Measurements from ENCODE around the gene PGAP3.
"Not testable (repeated sequence)": the region's sequence is repeated elsewhere in the genome, so short reads cannot be mapped to it uniquely, and the experiment has no call there.

PGAP3 gene

DNA sequence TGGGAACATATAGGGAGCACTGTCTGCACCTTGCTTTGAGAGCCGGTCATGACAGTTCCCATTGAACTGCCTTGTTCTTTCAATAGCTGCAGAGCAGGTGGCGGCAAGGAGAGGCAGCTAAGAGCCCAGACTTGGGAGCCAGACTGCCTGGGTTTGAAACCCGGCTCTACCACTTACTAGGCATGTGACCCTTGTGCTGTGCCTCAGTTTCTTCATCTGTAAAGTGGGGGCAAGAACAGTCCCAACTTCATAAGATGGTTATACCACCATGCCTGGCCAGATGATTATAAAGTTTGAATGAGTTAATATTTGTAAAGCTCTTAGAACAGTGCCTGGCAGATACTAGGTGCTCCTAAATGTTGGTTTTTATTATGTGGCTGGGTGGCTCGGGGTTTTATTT, 26.4 kb upstream of the PGAP3 start:
- DNase-seq: no peak

DNA sequence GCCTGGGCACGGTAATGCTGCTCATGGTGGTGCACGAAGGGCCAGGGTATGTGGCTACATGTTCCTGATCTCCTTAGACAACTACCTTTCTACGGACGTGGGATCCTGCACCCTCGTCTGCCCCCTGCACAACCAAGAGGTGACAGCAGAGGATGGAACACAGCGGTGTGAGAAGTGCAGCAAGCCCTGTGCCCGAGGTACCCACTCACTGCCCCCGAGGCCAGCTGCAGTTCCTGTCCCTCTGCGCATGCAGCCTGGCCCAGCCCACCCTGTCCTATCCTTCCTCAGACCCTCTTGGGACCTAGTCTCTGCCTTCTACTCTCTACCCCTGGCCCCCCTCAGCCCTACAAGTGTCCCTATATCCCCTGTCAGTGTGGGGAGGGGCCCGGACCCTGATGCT, 24.0 kb upstream of the PGAP3 start:
- DNase-seq: no peak

DNA sequence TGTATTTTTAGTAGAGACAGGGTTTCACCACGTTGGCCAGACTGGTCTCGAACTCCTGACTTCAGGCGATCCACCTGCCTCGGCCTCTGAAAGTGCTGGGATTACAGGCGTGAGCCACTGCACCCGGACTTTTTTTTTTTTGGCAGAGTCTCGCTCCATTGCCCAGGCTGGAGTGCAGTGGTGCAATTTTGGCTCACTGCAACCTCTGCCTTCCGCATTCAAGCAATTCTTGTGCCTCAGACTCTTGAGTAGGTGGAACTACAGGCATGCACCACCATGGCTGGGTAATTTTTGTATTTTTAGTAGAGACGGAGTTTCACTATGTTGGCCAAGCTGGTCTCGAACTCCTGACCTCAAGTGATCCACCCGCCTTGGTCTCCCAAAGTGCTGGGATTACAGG, 23.2 kb upstream of the PGAP3 start:
- not testable (repeated sequence) for DNase-seq

DNA sequence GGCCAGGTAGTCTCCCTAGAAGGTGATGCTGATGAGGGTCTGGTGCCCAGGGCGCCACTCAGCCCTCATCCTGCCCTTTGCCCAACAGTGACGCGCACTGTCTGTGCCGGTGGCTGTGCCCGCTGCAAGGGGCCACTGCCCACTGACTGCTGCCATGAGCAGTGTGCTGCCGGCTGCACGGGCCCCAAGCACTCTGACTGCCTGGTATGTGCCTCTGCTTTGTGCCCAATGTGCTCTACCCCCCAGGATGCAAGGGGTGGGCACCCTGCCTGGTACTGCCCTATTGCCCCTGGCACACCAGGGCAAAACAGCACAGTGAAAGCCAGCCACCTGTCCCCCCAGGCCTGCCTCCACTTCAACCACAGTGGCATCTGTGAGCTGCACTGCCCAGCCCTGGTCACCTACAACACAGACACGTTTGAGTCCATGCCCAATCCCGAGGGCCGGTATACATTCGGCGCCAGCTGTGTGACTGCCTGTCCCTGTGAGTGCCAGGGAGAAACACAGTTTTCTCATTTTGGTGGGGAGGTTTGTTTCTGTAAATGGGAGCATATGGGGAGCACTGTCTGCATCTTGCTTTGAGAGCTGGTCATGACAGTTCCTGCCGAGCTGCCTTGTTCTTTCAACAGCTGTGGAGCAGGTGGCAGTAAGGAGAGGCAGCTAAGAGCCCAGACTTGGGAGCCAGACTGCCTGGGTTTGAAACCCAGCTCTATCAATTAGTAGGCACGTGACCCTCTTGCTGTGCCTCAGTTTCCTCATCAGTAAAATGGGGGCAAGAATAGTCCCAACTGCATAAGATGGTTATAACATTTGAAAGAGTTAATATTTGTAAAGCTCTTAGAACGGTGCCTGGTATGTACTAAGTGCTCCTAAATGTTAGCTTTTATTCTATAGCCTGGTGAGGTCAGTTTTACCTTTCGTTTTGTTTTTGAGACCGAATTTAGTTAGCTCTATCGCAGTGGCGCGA, 22.4 kb upstream of the PGAP3 start:
- no peak for DNase-seq

DNA sequence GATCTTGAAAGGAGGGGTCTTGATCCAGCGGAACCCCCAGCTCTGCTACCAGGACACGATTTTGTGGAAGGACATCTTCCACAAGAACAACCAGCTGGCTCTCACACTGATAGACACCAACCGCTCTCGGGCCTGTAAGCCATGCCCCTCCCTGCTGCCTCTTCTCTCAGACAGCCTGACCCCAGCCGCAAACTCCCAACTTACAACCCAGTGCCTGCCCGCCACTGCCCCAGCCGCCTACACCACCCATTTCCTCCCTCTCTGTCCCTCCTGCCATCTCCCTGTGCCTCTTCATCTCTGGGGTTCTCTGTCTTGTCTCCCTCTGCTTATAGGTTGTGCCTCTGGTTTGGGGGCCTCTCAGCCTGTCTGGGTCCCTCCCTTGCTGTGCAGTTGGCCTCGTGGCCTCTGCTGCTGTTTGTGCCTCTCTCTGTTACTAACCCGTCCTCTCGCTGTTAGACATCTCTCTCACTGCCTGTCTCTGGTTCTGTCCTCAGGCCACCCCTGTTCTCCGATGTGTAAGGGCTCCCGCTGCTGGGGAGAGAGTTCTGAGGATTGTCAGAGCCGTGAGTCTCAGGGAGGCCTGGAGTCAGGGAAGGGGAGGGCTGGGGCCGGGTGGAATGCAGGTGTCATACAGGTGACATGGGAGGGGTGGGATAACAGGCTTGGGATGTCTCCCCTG, 21.6 kb upstream of the PGAP3 start:
- peak in 1 of 2 donors; percentile 23 for DNase-seq

DNA sequence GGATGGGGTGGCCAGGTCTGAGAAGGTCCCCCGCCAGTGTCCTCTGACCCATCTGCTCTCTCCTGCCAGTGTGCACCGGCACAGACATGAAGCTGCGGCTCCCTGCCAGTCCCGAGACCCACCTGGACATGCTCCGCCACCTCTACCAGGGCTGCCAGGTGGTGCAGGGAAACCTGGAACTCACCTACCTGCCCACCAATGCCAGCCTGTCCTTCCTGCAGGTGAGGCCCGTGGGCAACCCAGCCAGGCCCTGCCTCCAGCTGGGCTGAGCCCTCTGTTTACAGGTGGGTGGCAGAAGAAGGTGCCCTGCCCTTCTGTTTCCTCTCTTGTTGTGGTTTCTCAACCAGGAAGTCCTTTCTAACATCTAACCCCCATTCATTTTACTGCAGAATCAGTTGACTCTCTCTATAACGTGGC, 19.1 kb upstream of the PGAP3 start:
- DNase-seq: peak in 1 of 2 donors; percentile 25

DNA sequence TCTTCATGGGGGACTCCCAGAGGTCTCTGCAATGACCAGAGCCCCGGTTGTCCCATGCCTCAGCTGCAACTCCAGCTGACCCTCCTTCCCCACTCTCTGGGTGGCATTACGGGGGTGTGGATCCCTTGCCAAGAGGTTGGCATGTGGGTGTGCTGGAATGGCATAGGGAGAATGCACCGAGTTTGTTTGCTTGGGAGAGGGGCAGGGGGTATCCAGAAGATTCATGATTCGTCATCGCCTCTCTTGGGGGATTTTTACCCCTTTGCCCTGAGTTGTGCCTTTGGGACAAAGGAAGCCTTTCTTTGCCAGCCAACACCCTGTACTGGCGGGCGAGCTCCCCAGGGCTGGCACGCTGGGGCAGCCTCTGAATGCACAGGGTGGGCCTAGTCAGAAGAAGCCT, 18.5 kb upstream of the PGAP3 start:
- DNase-seq: no peak

DNA sequence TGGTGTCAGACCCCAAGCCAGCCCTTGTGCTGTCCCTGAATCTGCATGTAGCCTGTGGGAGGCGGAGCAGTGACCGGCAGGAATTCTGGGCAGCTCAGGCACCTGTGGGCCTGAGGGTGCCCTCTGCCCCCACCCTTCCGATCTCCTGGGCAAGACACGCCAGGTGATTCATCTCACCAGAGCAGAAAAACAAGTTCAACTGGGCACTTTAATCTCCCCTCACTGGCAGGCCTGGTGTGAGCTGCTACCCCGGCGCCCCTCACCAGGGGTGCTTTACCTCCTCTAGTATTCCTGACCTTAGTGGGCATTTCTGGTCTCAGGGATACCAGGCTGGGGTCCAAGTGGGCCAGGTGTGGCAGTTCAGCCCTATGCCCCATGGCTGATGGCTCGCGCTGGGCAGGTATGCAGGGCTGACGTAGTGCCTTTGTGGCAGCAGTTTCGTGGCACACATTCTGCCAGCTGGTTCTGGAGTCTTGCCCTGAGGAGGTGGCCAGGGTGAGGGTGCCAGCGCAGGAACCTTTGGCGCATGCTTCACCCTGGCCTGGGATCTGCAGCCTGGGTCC, 18.0 kb upstream of the PGAP3 start:
- DNase-seq: no peak

DNA sequence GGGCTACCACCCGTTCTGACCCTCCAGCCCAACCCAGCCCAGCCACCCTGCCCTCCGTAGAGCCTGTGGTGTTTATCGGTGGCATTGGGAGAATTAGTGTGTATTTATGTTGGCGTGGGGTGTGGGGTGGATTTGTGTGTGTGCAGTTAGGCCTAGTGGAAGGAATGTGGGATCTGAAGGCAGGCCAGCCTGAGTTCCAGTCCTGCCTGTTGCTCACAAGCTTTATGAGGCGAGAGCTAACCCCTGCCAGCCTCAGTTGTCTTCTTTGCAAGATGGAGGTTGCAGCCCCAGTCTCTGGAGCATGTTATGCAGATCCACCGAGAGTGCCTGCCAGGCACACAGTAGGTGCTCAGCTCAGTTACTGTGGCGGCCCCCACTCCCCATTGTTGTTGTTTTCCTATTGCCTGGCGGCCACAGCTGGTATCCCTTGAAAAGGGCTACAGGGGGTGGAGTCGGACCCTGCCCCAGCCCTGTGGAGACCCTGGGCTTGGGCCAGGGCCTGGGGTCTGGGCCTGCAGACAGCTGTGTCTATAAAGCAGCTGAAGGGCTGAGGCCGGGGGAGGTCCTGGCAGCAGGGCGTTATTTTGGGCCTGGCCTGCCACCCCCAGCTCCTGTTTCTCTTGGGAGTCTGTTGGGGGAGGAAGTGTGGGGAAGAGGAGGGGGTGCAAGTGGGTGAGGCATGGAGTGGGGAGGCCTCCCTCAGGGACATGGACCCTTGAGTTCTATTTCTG, 17.1 kb upstream of the PGAP3 start:
- DNase-seq: no peak

DNA sequence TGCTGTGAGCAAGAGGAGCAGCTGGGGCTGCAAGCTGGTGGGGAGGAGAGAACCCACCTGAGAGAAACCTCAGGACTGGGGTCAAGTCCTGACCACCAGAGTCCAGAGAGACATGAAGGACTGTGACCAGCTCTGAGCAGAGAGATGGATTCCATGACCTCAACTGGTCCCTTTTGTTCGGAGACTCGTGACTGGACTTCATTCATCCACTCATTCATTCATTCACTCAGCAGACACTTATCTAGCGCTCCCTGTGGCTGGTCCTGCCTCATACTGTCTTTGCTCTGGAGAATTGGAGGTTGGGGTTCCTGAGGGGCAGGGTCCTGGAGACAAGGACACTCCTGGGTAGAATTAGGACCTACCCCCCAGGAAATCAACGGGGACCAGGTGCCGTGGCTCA, 16.1 kb upstream of the PGAP3 start:
- no peak for DNase-seq

DNA sequence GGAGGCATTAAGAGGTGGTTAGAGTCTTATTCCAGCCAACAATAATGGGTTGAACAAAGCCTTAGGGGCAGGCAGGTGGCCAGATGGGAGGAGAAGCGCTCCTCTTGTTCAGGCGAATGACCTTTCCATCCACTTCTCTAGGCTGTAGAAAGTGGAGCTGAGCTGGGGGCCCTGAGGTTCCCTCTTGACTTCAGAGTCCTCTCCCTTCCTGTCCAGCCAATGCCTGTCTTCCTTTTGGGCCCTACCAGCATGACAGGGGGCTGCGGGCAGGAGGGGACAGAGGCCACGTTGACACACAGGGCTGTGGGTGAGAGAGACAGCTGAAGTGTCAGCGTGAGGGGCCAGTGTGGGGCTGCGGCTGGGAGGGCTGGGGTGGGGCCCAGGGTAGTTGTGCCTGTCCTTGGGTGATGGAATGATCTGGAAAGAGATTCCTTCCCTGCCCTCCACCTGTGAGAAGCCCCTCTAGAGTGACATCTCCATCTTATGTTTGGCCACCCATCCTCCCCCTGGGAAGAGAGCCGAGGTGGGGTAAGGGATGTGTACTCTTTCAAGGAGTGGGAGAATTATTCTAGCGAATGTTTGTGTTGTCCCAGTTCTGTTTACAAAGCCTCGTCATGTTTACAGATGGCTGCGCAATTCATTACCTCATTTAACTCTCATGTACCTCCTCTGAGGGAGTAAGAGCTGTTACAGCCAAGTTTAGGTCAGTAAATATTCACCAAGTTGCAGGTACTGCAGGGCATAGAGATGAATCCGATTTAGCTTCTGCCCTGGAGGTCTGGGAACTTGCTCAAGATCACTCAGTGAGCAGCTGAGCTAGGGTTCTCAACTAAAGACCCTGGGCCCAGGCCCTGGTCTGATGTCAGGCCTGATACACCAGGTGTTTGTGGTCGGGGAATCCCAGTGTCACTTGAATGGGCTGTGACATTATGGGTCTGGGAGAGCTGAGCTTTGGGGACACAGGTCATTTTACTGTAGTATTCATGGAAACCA, 15.3 kb upstream of the PGAP3 start:
- DNase-seq: no peak

DNA sequence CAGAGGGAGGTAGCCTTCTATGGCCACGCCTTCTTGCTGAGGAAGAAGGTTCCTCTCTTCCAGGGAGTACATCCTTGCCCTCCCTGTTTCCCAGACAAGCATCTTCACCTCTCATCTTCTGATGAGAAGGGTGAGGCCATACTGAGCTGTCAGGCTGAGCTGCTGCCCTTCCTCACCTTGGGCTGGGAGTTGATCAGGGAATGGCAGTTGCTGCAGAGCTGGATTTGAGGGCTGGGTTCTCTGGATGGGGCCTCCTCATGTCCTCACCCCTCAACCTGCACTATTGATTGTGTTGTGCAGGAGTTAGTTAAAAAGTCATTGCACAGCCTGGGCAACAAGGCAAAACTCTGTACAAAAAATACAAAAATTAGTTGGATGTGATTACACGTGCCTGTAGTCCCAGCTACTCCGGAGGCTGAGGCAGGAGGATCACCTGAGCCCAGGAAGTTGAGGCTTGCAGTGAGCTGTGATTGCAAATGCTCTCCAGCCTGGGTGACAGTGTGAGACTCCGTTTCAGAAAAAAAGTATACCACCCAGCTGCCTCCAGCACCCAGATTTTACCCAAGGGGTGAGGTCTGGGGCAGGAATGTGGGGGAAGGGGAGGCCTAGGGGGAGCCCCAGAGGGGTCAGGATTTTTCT, 14.0 kb upstream of the PGAP3 start:
- DNase-seq: no peak

DNA sequence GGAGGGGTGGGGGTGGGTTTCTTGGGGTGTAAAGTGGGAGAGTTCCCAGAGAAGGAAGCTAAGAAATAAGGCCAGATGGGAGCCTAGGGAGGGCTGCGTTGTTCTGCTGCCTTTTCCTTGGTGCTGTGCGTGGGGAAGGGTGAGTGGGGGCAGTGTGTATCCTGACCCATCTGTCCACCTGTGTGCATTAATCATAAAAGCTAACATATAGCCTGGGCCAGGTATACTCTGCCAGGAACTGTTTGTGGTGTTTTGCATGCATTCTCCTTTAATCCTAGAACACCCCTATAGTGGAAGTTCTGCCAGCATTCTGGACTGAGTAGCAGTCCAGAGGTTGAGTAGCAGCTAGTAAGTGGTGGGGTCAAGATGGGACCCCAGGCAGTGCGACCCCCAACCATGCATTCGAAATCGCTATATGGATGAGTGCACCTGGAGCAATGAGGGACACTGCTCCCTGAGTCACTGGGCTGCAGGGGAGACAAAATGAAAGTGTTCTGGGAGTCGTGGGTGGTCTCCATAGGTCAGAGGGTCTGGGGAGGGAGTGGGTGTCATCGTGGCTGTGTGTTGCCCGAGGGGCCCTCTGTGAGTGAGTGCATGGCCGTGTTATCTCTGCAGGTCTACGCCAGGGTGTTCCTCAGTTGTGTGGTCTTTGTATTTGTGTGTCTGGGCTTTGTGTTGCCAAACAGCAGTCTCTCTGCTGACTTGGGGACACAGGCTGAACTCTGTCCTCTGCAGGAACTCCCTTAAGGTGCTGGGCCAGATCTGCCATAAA, 13.3 kb upstream of the PGAP3 start:
- no peak for DNase-seq

DNA sequence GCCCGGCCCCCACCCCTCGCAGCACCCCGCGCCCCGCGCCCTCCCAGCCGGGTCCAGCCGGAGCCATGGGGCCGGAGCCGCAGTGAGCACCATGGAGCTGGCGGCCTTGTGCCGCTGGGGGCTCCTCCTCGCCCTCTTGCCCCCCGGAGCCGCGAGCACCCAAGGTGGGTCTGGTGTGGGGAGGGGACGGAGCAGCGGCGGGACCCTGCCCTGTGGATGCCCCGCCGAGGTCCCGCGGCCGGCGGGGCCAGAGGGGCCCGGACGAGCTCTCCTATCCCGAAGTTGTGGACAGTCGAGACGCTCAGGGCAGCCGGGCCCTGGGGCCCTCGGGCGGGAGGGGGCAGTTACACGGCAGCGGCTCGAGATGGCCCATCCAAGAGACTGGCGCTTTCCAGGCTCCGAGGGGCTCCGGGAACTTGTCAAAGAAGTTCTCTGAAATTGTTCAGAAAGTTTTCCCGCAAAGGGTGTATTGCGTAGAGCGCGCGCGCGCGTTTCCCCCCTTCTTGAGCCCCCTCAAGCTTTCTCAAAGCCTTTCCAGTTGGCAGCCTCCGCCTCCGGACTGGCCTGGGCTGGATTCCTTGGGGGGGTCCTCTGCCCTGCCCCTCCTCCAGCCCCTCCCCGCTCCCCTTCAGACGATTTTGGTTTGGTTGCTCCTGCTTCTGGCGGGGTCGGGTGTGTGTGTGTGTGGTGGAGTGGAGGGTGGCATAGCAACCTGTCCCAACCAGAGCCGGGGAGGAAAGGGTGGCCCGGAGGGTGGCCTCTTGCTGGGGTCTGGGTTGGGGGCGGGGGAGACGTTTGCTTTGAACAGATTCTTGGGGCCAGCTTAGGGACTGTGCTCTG, 12.5 kb upstream of the PGAP3 start:
- DNase-seq: no peak

DNA sequence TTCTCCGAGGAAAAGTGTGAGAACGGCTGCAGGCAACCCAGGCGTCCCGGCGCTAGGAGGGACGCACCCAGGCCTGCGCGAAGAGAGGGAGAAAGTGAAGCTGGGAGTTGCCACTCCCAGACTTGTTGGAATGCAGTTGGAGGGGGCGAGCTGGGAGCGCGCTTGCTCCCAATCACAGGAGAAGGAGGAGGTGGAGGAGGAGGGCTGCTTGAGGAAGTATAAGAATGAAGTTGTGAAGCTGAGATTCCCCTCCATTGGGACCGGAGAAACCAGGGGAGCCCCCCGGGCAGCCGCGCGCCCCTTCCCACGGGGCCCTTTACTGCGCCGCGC, 11.9 kb upstream of the PGAP3 start, which contains the start of gene ERBB2:
ERBB2 (plus strand) TSS at position 247 of the 330 bp plus-strand sequence. CDS start 175 bp downstream, outside the sequence.
- no peak for DNase-seq

DNA sequence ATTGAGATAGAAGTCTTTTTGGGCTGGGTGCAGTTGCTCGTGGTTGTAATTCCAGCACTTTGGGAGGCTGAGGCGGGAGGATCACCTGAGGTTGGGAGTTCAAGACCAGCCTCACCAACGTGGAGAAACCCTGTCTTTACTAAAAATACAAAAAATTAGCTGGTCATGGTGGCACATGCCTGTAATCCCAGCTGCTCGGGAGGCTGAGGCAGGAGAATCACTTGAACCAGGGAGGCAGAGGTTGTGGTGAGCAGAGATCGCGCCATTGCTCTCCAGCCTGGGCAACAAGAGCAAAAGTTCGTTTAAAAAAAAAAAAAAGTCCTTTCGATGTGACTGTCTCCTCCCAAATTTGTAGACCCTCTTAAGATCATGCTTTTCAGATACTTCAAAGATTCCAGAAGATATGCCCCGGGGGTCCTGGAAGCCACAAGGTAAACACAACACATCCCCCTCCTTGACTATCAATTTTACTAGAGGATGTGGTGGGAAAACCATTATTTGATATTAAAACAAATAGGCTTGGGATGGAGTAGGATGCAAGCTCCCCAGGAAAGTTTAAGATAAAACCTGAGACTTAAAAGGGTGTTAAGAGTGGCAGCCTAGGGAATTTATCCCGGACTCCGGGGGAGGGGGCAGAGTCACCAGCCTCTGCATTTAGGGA, 11.4 kb upstream of the PGAP3 start:
- not testable (repeated sequence) for DNase-seq

DNA sequence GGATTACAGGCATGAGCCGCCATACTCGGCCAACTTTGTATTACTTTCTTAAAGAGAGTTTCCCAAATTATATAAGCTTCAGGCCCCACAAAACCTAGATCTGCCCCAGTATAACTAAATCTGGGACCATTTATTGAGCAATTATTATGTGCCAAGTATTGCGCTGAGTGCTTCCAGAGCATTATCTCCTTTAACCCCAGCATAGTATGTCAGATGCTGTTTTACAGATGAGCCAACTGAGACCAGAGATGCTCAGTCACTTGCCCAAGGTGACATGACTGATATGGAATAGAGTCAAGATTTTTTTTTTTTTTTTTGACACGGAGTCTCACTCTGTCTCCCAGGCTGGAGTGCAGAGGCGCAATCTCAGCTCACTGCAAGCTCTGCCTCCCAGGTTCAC, 10.1 kb upstream of the PGAP3 start:
- no peak for DNase-seq

DNA sequence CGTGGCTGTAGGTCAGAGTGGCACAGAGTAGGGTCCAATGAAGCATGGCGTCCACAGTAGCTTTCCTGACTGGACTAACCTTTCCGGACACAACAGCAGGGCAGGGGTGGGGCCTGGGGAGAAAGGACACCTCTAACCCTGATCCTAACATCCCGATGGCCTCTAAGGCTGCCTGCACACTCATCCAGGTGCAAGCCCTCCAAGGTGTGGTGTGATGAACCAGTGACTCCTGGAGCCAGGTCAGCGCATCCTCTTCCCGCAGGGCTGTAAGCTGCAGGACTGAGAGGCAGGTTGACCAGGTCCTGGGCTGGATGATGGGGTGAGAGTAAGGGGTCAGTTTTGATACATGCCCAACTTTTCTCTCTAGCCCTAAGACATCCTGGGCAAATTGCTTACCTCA, 8.9 kb upstream of the PGAP3 start:
- DNase-seq: no peak

DNA sequence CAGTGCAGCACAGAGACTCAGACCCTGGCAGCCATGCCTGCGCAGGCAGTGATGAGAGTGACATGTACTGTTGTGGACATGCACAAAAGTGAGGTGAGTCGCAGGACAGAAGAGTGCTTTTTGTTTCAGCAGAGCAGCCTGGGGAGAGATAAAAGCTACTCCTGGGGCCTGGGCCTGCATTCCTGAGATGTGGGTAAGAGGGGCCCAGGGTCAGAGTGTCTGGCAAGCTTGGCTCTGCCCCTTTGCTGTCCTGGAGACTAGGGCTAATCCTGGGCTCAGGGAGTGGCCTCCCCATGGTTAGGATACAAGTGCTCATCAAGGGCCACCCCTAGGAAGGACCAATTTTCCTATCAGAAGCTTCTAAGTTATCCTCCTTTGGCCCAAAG, 7.2 kb upstream of the PGAP3 start:
- no peak for DNase-seq

All from CD4-positive, alpha-beta T cell treated with Interferon alpha-2 for 1 hour (primary cell).